Measurements from ENCODE around the gene ARHGEF25.

GRCh38 chr12:57577981-57578758 is 33.1 kb upstream of the ARHGEF25 start:
- TF ChIP-seq CTCF (IDR thresholded peaks at IDR 0.05) (no peak), POLR2A (IDR thresholded peaks at IDR 0.05) (no peak), EP300 (IDR thresholded peaks at IDR 0.05) (no peak)

Measured in upper lobe of left lung (tissue), 4 donors.